GM23338 (cell line): ENCODE results near the gene DCANP1. TPM values are rescaled to one million over a fixed set of nuclear protein-coding genes. Genes with fewer than 3 reads are reported as not detected.

Experiments used
- ATAC-seq: fragments of 200-7000 bp; cut with Tn5 transposase; 3 replicates; pipeline ENCODE4 v1.9.1; 2020
- DNase-seq: peaks from one replicate; pipeline ENCODE4 v3.0.0-alpha.2; 2015; ENCODE audit warnings: low spot score
- H2AFZ ChIP-seq: fragments of 200-600 bp; sonication (generic); 2 replicates; pipeline ENCODE4 v1.8.0; 2016; ENCODE audit warnings: antibody characterized with exemption, mild to moderate bottlenecking, moderate library complexity
- H3F3A ChIP-seq: fragments of 200-600 bp; sonication (generic); replicated peaks from 2 replicates; pipeline ENCODE4 v1.8.0; 2017; ENCODE audit warnings: antibody characterized with exemption, mixed run types, low read depth
- H3K27ac ChIP-seq: fragments of 200-600 bp; sonication (generic); 2 replicates; pipeline ENCODE4 v1.6.1; 2016; ENCODE audit warnings: low read depth
- H3K27me3 ChIP-seq: fragments of 200-600 bp; sonication (generic); 2 replicates; pipeline ENCODE4 v1.8.0; 2016; ENCODE audit warnings: mild to moderate bottlenecking, mixed run types, moderate library complexity; ENCODE audit not compliant: insufficient read depth
- H3K36me3 ChIP-seq: fragments of 200-600 bp; sonication (generic); 2 replicates; pipeline ENCODE4 v1.8.0; 2016; ENCODE audit warnings: mild to moderate bottlenecking; ENCODE audit not compliant: insufficient read depth
- H3K4me1 ChIP-seq: fragments of 200-600 bp; sonication (generic); 2 replicates; pipeline ENCODE4 v1.8.0; 2016; ENCODE audit warnings: mild to moderate bottlenecking, moderate library complexity; ENCODE audit not compliant: insufficient read depth
- H3K4me2 ChIP-seq: fragments of 200-600 bp; sonication (generic); 2 replicates; pipeline ENCODE4 v1.7.1; 2017; ENCODE audit warnings: mixed run types
- H3K4me3 ChIP-seq: fragments of 200-600 bp; sonication (generic); 2 replicates; pipeline ENCODE4 v1.6.1; 2016; ENCODE audit warnings: mixed run types
- H3K79me2 ChIP-seq: fragments of 200-600 bp; sonication (generic); replicated peaks from 2 replicates; pipeline ENCODE4 v1.8.0; 2017; ENCODE audit warnings: mild to moderate bottlenecking; ENCODE audit not compliant: insufficient read depth
- H3K9me2 ChIP-seq: fragments of 200-600 bp; sonication (generic); 2 replicates; pipeline ENCODE4 v1.8.0; 2017; ENCODE audit not compliant: insufficient read depth
- H4K20me1 ChIP-seq: fragments of 200-600 bp; sonication (generic); replicated peaks from 2 replicates; pipeline ENCODE4 v1.8.0; 2017; ENCODE audit warnings: mild to moderate bottlenecking; ENCODE audit not compliant: insufficient read depth
- H3K27ac Mint-ChIP-seq: 2 replicates; pipeline ENCODE4 v1.8.0; 2020; ENCODE audit warnings: inconsistent platforms, mild to moderate bottlenecking, moderate library complexity, mixed read lengths
- H3K27me3 Mint-ChIP-seq: 3 replicates; pipeline ENCODE4 v1.8.0; 2022; ENCODE audit warnings: low read depth, mild to moderate bottlenecking, moderate library complexity, mixed read lengths, inconsistent platforms; ENCODE audit not compliant: insufficient read depth, poor library complexity
- H3K36me3 Mint-ChIP-seq: 3 replicates; pipeline ENCODE4 v1.8.0; 2021; ENCODE audit warnings: low read depth, mild to moderate bottlenecking, inconsistent platforms, moderate library complexity, mixed read lengths
- H3K4me1 Mint-ChIP-seq: 3 replicates; pipeline ENCODE4 v1.8.0; 2020; ENCODE audit warnings: mild to moderate bottlenecking, inconsistent platforms, mixed read lengths
- H3K4me3 Mint-ChIP-seq: 3 replicates; pipeline ENCODE4 v1.8.0; 2021; ENCODE audit warnings: moderate library complexity, mild to moderate bottlenecking, inconsistent platforms, mixed read lengths
- H3K9me3 Mint-ChIP-seq: 3 replicates; pipeline ENCODE4 v1.8.0; 2020; ENCODE audit warnings: moderate library complexity, mild to moderate bottlenecking, inconsistent platforms, mixed read lengths
- CREB1 ChIP-seq: fragments of 250-450 bp; sonication (Bioruptor Pico); IDR thresholded peaks from 2 replicates; pipeline ENCODE4 v1.5.0; 2020; ENCODE audit warnings: low read depth, mild to moderate bottlenecking, moderate library complexity
- EZH2 ChIP-seq: fragments of 200-600 bp; sonication (generic); IDR thresholded peaks from one replicate; pipeline ENCODE4 v1.8.0; 2017; ENCODE audit warnings: antibody characterized with exemption, mild to moderate bottlenecking, low read depth; ENCODE audit not compliant: unreplicated experiment
- EZH2phosphoT487 ChIP-seq: fragments of 200-600 bp; sonication (generic); IDR thresholded peaks from one replicate; pipeline ENCODE4 v1.8.1; 2018; ENCODE audit warnings: antibody characterized with exemption; ENCODE audit not compliant: unreplicated experiment
- JUNB ChIP-seq: IDR thresholded peaks from one replicate; pipeline ENCODE4 v1.6.1; 2016; ENCODE audit warnings: antibody characterized with exemption; ENCODE audit not compliant: unreplicated experiment
- NANOG ChIP-seq: IDR thresholded peaks from 2 replicates; pipeline ENCODE4 v1.6.1; 2016; ENCODE audit warnings: antibody characterized with exemption, borderline replicate concordance
- POLR2AphosphoS5 ChIP-seq: IDR thresholded peaks from 2 replicates; pipeline ENCODE4 v1.6.1; 2016; ENCODE audit warnings: antibody characterized with exemption, low read depth
- STAT1 ChIP-seq: IDR thresholded peaks from one replicate; pipeline ENCODE4 v1.6.1; 2016; ENCODE audit warnings: antibody characterized with exemption; ENCODE audit not compliant: unreplicated experiment
- ZNF114 ChIP-seq: fragments of 250-450 bp; sonication (Bioruptor Pico); IDR thresholded peaks from 2 replicates; pipeline ENCODE4 v1.5.0; 2020; ENCODE audit warnings: mild to moderate bottlenecking, moderate library complexity
- polyA plus RNA-seq: library from polyadenylated mRNA; unstranded; fragments of >200 nt; fragmentation: Nextera tagmentation; extraction: Ambion mirVana; gene quantifications from 2 replicates; pipeline ENCODE4 v1.2.1, GENCODE V29; 2016
- total RNA-seq: library from RNA; depleted of rRNA; stranded (reverse); fragments of >200 nt; shearing (Covaris generic); gene quantifications from 2 replicates; pipeline ENCODE4 v1.2.3, GENCODE V29; 2014
- TF ChIP-seq, protein P1 (sequence below): IDR thresholded peaks from 2 replicates; pipeline ENCODE4 v1.6.1; 2016; ENCODE audit warnings: antibody characterized with exemption
- TF ChIP-seq, protein P2 (sequence below): fragments of 250-450 bp; sonication (Bioruptor Pico); IDR thresholded peaks from 2 replicates; pipeline ENCODE4 v1.5.0; 2020; ENCODE audit warnings: mild to moderate bottlenecking, moderate library complexity
- TF ChIP-seq, protein P3 (sequence below): IDR thresholded peaks from one replicate; pipeline ENCODE4 v1.6.1; 2018; ENCODE audit warnings: antibody characterized with exemption; ENCODE audit not compliant: unreplicated experiment

Gene DCANP1
- total and polyA plus RNA-seq, 2 experiments from 2014 or later, result not detected

DNA sequence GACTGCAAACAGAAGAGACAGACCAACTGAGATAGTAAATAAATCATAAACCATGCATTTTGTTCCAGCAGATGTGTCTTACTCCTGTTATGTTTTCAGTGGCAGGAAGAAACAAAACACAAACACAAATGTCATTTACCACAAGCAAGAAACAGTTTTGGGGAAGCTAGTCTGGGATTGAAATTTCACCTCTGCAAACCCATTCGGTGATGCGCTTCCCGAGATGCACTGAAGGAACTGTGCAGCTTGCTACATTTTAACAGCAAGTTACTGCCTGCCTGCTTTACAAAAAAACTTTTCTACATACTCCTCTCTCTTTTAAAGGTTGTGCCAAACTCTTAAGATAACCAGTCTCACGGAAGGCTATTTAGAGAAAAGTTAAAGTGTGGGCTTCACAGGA is 51.3 kb downstream of the DCANP1 start:
- H3K4me1 Mint-ChIP-seq, result peaks cover 52% of the 10 kb centered on the region
- no peaks in the 10 kb centered on the region; the same call in 2 of the 3 replicates for H3K9me3 Mint-ChIP-seq
- H3F3A ChIP-seq, result peaks cover 15% of the 10 kb centered on the region
- DNase-seq (no peak), ATAC-seq (no peak)
- H2AFZ ChIP-seq, result no peak overlapping the region
- no peaks in the 10 kb centered on the region for H3K36me3 ChIP-seq
- H3K4me2 ChIP-seq, result no peak overlapping the region
- peaks cover 52% of the 10 kb centered on the region for H3K79me2 ChIP-seq
- peaks cover 51% of the 10 kb centered on the region for H3K27me3 ChIP-seq
- H3K27ac Mint-ChIP-seq, result no peak overlapping the region
- H3K36me3 Mint-ChIP-seq, result peaks cover 9% of the 10 kb centered on the region; the same call in 2 of the 3 replicates
- peaks cover 25% of the 10 kb centered on the region for H3K4me1 ChIP-seq
- H4K20me1 ChIP-seq, result peaks cover 56% of the 10 kb centered on the region
- H3K9me2 ChIP-seq, result no peaks in the 10 kb centered on the region
- peaks cover 20% of the 10 kb centered on the region for H3K27me3 Mint-ChIP-seq
- H3K4me3 ChIP-seq, result no peak overlapping the region
- no peak overlapping the region for H3K27ac ChIP-seq
- H3K4me3 Mint-ChIP-seq, result no peak overlapping the region; the same call in 2 of the 3 replicates
- no peak for TF ChIP-seq CREB1 (CRISPR knock-in tag)
- no peak for TF ChIP-seq EZH2

DNA sequence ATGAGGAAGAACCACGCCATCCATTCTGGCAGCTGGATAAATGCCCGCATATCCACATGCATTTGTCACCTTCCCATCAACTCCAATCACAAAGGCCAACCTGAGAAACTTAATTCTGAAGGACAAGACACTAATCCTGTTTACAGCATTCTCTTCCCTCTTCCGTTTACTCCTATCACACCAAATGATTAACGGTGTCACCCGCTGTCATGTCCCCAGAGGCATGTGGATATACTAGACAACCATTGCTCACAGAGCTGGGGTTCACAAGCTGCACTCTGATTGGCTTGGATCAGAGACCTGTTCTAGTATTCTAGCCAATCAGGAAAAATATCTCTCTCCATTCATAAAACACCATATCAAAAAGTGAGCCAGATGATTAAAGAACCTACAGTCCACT is 51.7 kb downstream of the DCANP1 start:
- H3K4me1 Mint-ChIP-seq, result peaks cover 48% of the 10 kb centered on the region
- H3K27ac Mint-ChIP-seq, result no peak overlapping the region
- Histone ChIP-seq H3K4me3 (no peak overlapping the region), H4K20me1 (peaks cover 56% of the 10 kb centered on the region), H3K36me3 (no peaks in the 10 kb centered on the region), H3K79me2 (peaks cover 52% of the 10 kb centered on the region), H2AFZ (no peak overlapping the region), H3K4me1 (peaks cover 21% of the 10 kb centered on the region), H3K9me2 (no peaks in the 10 kb centered on the region), H3K27ac (no peak overlapping the region), H3F3A (peaks cover 13% of the 10 kb centered on the region), H3K27me3 (peaks cover 47% of the 10 kb centered on the region), H3K4me2 (no peak overlapping the region)
- no peaks in the 10 kb centered on the region; the same call in 2 of the 3 replicates for H3K9me3 Mint-ChIP-seq
- H3K4me3 Mint-ChIP-seq, result no peak overlapping the region; the same call in 2 of the 3 replicates
- H3K27me3 Mint-ChIP-seq, result peaks cover 16% of the 10 kb centered on the region
- DNase-seq (no peak), ATAC-seq (no peak)
- peaks cover 9% of the 10 kb centered on the region; the same call in 2 of the 3 replicates for H3K36me3 Mint-ChIP-seq
- TF ChIP-seq JUNB (no peak), POLR2AphosphoS5 (no peak), EZH2phosphoT487 (no peak), STAT1 (no peak), ZNF114 (CRISPR knock-in tag) (no peak), EZH2 (no peak), NANOG (no peak), CREB1 (CRISPR knock-in tag) (no peak)
- TF ChIP-seq, protein P1, sequence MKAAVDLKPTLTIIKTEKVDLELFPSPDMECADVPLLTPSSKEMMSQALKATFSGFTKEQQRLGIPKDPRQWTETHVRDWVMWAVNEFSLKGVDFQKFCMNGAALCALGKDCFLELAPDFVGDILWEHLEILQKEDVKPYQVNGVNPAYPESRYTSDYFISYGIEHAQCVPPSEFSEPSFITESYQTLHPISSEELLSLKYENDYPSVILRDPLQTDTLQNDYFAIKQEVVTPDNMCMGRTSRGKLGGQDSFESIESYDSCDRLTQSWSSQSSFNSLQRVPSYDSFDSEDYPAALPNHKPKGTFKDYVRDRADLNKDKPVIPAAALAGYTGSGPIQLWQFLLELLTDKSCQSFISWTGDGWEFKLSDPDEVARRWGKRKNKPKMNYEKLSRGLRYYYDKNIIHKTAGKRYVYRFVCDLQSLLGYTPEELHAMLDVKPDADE, result no peak
- TF ChIP-seq, protein P2, sequence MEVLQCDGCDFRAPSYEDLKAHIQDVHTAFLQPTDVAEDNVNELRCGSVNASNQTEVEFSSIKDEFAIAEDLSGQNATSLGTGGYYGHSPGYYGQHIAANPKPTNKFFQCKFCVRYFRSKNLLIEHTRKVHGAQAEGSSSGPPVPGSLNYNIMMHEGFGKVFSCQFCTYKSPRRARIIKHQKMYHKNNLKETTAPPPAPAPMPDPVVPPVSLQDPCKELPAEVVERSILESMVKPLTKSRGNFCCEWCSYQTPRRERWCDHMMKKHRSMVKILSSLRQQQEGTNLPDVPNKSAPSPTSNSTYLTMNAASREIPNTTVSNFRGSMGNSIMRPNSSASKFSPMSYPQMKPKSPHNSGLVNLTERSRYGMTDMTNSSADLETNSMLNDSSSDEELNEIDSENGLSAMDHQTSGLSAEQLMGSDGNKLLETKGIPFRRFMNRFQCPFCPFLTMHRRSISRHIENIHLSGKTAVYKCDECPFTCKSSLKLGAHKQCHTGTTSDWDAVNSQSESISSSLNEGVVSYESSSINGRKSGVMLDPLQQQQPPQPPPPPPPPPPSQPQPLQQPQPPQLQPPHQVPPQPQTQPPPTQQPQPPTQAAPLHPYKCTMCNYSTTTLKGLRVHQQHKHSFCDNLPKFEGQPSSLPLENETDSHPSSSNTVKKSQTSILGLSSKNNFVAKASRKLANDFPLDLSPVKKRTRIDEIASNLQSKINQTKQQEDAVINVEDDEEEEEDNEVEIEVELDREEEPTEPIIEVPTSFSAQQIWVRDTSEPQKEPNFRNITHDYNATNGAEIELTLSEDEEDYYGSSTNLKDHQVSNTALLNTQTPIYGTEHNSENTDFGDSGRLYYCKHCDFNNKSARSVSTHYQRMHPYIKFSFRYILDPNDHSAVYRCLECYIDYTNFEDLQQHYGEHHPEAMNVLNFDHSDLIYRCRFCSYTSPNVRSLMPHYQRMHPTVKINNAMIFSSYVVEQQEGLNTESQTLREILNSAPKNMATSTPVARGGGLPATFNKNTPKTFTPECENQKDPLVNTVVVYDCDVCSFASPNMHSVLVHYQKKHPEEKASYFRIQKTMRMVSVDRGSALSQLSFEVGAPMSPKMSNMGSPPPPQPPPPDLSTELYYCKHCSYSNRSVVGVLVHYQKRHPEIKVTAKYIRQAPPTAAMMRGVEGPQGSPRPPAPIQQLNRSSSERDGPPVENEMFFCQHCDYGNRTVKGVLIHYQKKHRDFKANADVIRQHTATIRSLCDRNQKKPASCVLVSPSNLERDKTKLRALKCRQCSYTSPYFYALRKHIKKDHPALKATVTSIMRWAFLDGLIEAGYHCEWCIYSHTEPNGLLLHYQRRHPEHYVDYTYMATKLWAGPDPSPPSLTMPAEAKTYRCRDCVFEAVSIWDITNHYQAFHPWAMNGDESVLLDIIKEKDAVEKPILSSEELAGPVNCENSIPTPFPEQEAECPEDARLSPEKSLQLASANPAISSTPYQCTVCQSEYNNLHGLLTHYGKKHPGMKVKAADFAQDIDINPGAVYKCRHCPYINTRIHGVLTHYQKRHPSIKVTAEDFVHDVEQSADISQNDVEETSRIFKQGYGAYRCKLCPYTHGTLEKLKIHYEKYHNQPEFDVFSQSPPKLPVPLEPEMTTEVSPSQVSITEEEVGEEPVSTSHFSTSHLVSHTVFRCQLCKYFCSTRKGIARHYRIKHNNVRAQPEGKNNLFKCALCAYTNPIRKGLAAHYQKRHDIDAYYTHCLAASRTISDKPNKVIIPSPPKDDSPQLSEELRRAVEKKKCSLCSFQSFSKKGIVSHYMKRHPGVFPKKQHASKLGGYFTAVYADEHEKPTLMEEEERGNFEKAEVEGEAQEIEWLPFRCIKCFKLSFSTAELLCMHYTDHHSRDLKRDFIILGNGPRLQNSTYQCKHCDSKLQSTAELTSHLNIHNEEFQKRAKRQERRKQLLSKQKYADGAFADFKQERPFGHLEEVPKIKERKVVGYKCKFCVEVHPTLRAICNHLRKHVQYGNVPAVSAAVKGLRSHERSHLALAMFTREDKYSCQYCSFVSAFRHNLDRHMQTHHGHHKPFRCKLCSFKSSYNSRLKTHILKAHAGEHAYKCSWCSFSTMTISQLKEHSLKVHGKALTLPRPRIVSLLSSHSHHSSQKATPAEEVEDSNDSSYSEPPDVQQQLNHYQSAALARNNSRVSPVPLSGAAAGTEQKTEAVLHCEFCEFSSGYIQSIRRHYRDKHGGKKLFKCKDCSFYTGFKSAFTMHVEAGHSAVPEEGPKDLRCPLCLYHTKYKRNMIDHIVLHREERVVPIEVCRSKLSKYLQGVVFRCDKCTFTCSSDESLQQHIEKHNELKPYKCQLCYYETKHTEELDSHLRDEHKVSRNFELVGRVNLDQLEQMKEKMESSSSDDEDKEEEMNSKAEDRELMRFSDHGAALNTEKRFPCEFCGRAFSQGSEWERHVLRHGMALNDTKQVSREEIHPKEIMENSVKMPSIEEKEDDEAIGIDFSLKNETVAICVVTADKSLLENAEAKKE (CRISPR knock-in tag), result no peak
- TF ChIP-seq, protein P3, sequence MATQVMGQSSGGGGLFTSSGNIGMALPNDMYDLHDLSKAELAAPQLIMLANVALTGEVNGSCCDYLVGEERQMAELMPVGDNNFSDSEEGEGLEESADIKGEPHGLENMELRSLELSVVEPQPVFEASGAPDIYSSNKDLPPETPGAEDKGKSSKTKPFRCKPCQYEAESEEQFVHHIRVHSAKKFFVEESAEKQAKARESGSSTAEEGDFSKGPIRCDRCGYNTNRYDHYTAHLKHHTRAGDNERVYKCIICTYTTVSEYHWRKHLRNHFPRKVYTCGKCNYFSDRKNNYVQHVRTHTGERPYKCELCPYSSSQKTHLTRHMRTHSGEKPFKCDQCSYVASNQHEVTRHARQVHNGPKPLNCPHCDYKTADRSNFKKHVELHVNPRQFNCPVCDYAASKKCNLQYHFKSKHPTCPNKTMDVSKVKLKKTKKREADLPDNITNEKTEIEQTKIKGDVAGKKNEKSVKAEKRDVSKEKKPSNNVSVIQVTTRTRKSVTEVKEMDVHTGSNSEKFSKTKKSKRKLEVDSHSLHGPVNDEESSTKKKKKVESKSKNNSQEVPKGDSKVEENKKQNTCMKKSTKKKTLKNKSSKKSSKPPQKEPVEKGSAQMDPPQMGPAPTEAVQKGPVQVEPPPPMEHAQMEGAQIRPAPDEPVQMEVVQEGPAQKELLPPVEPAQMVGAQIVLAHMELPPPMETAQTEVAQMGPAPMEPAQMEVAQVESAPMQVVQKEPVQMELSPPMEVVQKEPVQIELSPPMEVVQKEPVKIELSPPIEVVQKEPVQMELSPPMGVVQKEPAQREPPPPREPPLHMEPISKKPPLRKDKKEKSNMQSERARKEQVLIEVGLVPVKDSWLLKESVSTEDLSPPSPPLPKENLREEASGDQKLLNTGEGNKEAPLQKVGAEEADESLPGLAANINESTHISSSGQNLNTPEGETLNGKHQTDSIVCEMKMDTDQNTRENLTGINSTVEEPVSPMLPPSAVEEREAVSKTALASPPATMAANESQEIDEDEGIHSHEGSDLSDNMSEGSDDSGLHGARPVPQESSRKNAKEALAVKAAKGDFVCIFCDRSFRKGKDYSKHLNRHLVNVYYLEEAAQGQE, result no peak
